GM12891 (cell line): ENCODE results near the gene UBE2E2.

Experiments used
- PAX5 ChIP-seq: IDR thresholded peaks from 2 replicates; pipeline ENCODE4 v1.6.1; 2011; ENCODE audit warnings: low read length, moderate library complexity, mild to moderate bottlenecking; ENCODE audit not compliant: insufficient read depth, severe bottlenecking
- POLR2A ChIP-seq: IDR thresholded peaks from 2 replicates; pipeline ENCODE4 v1.6.1; 2011; ENCODE audit warnings: low read depth, low read length, control low read depth
- POLR2AphosphoS5 ChIP-seq: IDR thresholded peaks from 2 replicates; pipeline ENCODE4 v1.6.1; 2011; ENCODE audit warnings: low read depth, low read length, control low read depth
- SPI1 ChIP-seq: IDR thresholded peaks from 2 replicates; pipeline ENCODE4 v1.6.1; 2011; ENCODE audit warnings: low read depth, low read length, control low read depth
- TAF1 ChIP-seq: IDR thresholded peaks from 2 replicates; pipeline ENCODE4 v1.6.1; 2011; ENCODE audit warnings: low read depth, low read length, control low read depth

DNA sequence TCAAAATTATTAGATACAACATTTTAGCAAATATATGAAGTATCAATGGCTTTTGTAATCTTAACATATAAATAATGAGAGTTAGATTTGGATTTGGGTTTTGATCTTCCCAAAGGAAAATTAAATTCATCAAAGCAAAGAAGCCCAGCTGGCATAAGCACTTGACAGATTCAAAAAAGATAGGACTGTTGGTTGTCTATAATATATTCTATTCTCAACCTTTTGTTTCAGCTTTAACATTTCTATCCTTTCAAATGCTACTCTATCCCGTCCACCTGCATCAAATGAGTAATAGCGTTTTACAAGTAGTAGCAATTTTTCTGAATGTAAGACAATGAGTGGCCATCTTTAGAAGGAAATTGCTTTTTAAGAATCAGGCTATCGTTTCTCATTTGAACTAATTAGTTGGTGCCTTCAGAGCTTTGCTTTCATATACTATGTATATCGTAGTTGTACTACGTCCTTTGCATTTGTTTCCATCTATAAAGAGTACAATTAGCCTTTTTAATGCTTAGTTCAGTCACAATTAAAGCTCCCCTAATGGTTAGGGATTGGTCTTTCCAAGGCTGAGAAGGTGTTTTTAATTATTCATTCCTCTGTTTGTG, 278.0 kb downstream of the UBE2E2 start:
- TF ChIP-seq POLR2AphosphoS5 = no peak
- TF ChIP-seq POLR2A = no peak
- TF ChIP-seq PAX5 = no peak
- TF ChIP-seq TAF1 = no peak
- no peak for TF ChIP-seq SPI1
